Activated T-helper 17 cell treated with anti-CD3 and anti-CD28 coated beads, Interleukin-2, amount 50 U/mL, for 72 hours (primary cell): ENCODE measurements around the gene CCNI. TPM values are rescaled to one million over a fixed set of nuclear protein-coding genes. Genes with fewer than 3 reads are reported as not detected.
"Not testable (repeated sequence)": the region's sequence is repeated elsewhere in the genome, so short reads cannot be mapped to it uniquely, and the experiment has no call there.

ENCODE experiments used
- ATAC-seq: fragments of 150-1000 bp; cut with Tn5 transposase; replicated peaks from 2 replicates; pipeline ENCODE4 v1.10.0; 2021; ENCODE audit warnings: mild to moderate bottlenecking, moderate library complexity
- H3K27ac Mint-ChIP-seq: one replicate; pipeline ENCODE4 v1.8.0; 2022; ENCODE audit warnings: mixed read lengths
- H3K27me3 Mint-ChIP-seq: one replicate; pipeline ENCODE4 v1.8.0; 2022; ENCODE audit warnings: mixed read lengths
- H3K36me3 Mint-ChIP-seq: one replicate; pipeline ENCODE4 v1.8.0; 2022; ENCODE audit warnings: low read depth, mild to moderate bottlenecking, mixed read lengths
- H3K4me1 Mint-ChIP-seq: one replicate; pipeline ENCODE4 v1.8.0; 2022; ENCODE audit warnings: mixed read lengths
- H3K4me3 Mint-ChIP-seq: one replicate; pipeline ENCODE4 v1.8.0; 2022; ENCODE audit warnings: mild to moderate bottlenecking, mixed read lengths
- H3K9me3 Mint-ChIP-seq: one replicate; pipeline ENCODE4 v1.8.0; 2022; ENCODE audit warnings: mixed read lengths
- total RNA-seq, 2 donors: library from RNA; stranded (reverse); gene quantifications; one replicate each; pipeline ENCODE4 v1.2.3, GENCODE V29; 2022

Gene CCNI
- total RNA-seq, 2 donors from 2014 or later = 182 to 306 TPM

DNA sequence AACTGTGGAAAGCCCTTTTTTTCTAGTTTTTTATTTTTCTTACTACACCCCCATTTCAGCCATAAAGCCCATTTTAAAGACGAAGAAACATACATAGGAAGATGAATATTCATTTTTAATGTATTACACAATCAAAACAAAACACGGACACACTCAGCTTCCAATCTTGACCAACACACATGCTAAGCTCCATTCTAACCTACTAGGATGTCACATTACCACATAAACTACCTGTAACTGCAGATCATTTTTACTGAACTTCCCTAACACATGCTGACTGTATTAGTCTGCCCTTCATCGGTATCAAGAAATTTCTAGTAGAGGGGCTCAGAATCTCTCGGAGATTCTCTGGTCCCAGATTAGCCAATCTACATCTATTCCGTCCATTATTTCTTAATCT, 1.8 kb downstream of the CCNI start:
- Mint-ChIP-seq H3K27ac (no peak overlapping the region), H3K4me3 (no peak overlapping the region), H3K36me3 (peaks cover 35% of the 10 kb centered on the region), H3K27me3 (no peaks in the 10 kb centered on the region), H3K4me1 (peaks cover 37% of the 10 kb centered on the region), H3K9me3 (no peaks in the 10 kb centered on the region)
- no peak for ATAC-seq

DNA sequence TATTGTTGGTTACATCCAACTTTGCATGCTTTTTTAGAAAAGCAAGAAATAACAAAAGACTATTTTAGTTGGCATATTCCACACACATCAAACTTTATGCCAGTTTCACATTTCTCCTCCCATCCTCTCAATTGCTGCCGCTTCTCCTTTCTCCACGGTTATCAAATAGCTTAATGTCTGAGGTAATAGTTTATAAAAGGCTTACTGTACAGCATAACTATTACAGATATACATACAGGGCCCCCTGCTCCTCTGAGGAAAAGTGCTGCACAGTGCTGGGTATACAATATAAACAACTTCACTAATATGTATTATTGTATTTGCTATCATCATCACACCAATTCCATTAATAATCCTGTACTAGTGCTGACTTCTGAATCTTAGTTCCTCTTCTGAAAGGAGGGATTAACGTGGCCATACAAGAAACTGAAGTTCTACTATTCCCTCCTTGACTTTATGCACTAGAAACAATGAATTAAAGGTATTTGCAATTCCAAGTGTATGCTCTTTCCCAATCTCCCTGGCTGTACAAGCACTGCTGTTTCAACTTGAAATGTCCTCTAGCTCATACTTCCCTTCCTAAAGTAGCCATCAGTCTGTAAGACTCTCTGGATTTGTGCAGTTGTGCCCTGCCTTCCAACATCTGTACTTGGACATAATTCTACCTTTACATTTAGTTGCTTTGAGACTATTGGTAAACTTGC, 2.5 kb downstream of the CCNI start:
- Mint-ChIP-seq H3K4me1 (peaks cover 37% of the 10 kb centered on the region), H3K9me3 (no peaks in the 10 kb centered on the region), H3K4me3 (no peak overlapping the region), H3K27me3 (no peaks in the 10 kb centered on the region), H3K36me3 (peaks cover 42% of the 10 kb centered on the region), H3K27ac (no peak overlapping the region)
- ATAC-seq = no peak

DNA sequence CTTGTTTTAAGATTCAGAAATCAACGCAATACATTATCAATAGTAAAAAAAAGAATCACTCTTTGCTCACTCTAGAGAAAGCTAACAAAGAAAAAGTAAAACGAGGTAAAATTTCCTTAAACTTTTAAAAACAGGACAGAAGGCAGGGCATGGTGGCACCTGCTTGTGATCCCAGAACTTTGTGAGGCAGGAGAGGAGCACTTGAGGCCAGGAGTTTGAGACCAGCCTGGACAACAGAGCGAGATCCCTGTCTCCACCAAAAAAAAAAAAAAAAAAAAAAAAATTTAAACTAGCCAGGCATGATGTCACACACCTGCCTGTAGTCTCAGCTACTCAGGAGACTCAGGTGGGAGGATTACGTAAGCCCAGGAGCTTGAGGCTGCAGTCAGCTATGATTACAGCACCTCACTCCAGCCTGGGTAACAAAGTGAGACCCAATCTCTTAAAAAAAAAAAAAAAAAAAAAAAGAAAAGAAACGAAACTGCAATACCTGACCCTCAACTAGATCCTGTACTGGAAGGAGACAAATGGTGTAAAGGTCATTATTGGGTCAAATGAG, 3.5 kb downstream of the CCNI start:
- Mint-ChIP-seq H3K27ac (no peak overlapping the region), H3K4me1 (peaks cover 28% of the 10 kb centered on the region), H3K27me3 (no peaks in the 10 kb centered on the region), H3K36me3 (peaks cover 52% of the 10 kb centered on the region), H3K4me3 (no peak overlapping the region), H3K9me3 (no peaks in the 10 kb centered on the region)
- ATAC-seq = no peak

DNA sequence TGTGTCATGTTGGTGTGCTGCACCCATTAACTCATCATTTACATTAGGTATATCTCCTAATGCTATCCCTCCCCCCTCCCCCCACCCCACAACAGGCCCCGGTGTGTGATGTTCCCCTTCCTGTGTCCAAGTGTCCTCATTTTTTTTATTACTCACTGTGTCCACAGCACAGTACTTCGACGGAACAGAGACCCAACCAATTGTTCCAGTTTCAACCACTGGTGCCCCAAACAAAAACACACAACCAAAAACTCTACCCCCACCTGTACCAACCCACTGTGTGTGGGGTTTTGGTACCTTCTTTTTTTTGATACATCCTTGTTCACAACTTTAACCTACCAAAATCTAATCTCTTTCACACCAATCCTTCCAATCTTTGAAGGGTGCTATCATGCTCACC, 6.3 kb downstream of the CCNI start:
- not testable (repeated sequence) for H3K27me3 Mint-ChIP-seq, H3K4me3 Mint-ChIP-seq, H3K9me3 Mint-ChIP-seq
- Mint-ChIP-seq H3K4me1 (peaks cover 17% of the 10 kb centered on the region), H3K36me3 (peaks cover 80% of the 10 kb centered on the region), H3K27ac (peak overlapping the region; percentile 53)
- ATAC-seq = peak; percentile 59

DNA sequence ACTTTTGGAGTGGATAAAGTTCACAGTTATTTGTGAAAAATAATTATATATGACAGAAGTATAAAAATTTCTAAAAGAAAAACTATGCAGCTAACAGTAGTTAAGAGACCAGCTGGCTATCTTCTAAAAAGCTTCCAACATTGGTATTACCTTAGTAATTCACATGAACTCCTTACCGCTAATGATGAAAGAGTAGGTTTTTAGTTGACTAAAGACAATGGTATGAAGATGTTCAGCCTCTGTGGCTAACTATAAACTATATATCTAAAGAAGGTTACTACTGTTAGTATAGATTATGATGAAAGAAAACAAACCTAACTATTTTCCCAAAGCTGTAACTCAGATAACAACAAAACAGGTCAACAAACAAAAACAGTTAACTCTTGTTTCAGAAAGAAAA, 10.4 kb downstream of the CCNI start:
- Mint-ChIP-seq H3K4me3 (no peak overlapping the region), H3K36me3 (peaks cover 99% of the 10 kb centered on the region), H3K27ac (no peak overlapping the region), H3K4me1 (peaks cover 12% of the 10 kb centered on the region), H3K9me3 (no peaks in the 10 kb centered on the region), H3K27me3 (no peaks in the 10 kb centered on the region)
- no peak for ATAC-seq

DNA sequence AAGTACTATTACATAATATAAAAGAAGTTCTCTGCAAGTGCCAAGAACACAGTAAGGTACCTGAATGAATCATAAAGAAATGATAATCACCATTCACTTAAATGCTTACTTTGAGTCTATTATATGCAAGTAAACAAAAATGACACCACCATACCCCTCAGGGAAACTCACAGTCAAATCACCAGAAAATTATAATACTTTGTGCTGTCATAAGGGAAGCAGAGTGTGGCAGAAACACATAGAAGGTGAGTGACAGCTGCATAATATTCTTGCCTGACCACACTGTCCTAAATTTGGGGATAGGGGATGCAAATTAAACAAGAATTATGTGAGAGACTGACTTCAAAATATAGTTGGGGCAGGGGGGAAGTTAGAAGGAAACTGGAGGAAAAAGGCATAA, 12.9 kb downstream of the CCNI start:
- ATAC-seq = peak; percentile 77
- no peak overlapping the region for H3K4me3 Mint-ChIP-seq
- H3K36me3 Mint-ChIP-seq = peaks cover 100% of the 10 kb centered on the region
- peaks cover 5% of the 10 kb centered on the region for H3K4me1 Mint-ChIP-seq
- H3K9me3 Mint-ChIP-seq = no peaks in the 10 kb centered on the region
- H3K27ac Mint-ChIP-seq = peak overlapping the region; percentile 55
- no peaks in the 10 kb centered on the region for H3K27me3 Mint-ChIP-seq

DNA sequence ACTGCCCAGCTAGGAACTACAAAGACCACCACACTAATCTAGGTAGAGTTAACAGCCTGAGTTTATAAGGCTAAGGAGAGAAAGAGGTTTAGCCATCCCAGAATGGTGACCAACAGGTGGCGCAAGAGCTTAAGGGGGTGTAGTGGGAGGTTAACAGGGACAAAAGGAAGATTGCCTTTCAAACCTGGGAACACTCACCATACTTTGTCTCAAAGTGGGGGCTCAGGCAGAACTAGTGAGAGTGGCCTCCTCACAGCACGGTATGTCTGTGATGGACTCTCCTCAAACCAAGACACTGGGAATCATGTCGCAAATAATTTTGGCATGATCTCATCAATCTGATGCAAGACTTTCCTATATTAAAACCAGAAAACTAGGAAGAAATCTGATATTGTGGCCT, 23.4 kb downstream of the CCNI start:
- peak; percentile 50 for ATAC-seq
- H3K4me1 Mint-ChIP-seq = no peaks in the 10 kb centered on the region
- peaks cover 100% of the 10 kb centered on the region for H3K36me3 Mint-ChIP-seq
- no peak overlapping the region for H3K27ac Mint-ChIP-seq
- H3K4me3 Mint-ChIP-seq = no peak overlapping the region
- H3K27me3 Mint-ChIP-seq = no peaks in the 10 kb centered on the region
- no peaks in the 10 kb centered on the region for H3K9me3 Mint-ChIP-seq

DNA sequence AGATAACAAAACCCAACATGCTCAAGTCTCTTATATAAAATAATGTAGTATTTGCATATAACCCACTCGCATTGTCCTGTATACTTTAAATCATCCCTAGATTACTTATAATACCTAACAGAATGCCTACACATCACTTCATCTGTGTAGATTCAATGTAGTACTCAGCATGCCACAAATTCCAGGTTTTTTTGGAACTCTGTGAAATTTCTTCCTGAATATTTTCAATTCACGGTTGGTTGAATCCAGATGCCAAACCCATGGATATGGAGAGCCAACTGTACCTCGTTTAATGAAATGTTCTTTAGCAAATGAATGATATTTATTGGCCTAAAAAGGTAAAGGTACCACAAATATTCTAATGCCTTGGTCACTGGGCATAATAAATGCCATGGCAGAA, 24.8 kb downstream of the CCNI start:
- Mint-ChIP-seq H3K4me1 (no peaks in the 10 kb centered on the region), H3K36me3 (peaks cover 100% of the 10 kb centered on the region)
- ATAC-seq = no peak

DNA sequence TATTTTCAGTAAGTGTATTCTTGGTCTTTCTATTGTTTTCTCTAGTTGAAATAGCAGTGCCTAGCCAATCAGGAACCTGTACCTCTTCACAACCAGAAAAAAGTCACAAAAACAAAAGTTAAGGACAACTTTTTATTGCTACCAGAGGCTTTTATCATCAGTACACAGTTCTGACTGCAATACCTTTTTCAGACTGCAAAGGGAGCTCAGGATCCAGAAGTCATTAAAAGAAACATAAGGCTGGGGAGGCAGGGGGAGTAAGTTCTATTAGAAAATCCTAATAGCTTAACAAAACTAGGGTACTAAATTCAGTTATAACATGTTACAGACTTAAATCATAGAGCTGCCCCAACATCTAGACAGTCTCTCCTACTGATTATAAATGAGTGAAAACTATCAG, 28.8 kb downstream of the CCNI start:
- ATAC-seq = no peak
- H3K27me3 Mint-ChIP-seq = no peaks in the 10 kb centered on the region
- H3K36me3 Mint-ChIP-seq = peaks cover 72% of the 10 kb centered on the region
- no peaks in the 10 kb centered on the region for H3K4me1 Mint-ChIP-seq
- H3K9me3 Mint-ChIP-seq = no peaks in the 10 kb centered on the region
- H3K27ac Mint-ChIP-seq = no peak overlapping the region
- H3K4me3 Mint-ChIP-seq = no peak overlapping the region

More for the DNA sequence above, 24.8 kb downstream of the CCNI start:
- H3K9me3 Mint-ChIP-seq = no peaks in the 10 kb centered on the region
- no peaks in the 10 kb centered on the region for H3K27me3 Mint-ChIP-seq
- peak overlapping the region; percentile 23 for H3K27ac Mint-ChIP-seq
- no peak overlapping the region for H3K4me3 Mint-ChIP-seq

DNA sequence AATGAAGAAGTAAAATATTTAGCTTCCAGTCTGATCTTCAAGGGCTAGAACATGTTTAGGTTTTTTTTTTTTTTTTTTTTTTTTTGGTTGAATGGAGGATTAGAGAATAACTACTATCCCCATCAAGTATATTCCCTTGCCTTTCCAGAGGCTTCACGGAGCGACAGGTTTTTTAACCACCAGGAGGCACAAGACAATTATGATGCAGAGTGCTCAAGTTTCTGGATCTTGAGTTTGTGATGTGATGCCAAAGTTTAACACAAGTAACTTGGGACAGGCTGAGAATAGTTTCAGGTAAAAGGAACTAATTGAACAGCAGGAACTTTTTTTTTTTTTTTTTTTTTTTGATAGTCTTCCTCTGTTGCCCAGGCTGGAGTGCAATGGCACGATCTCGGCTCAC, 30.3 kb downstream of the CCNI start:
- no peak for ATAC-seq
- no peak overlapping the region for H3K4me3 Mint-ChIP-seq
- no peaks in the 10 kb centered on the region for H3K4me1 Mint-ChIP-seq
- no peak overlapping the region for H3K27ac Mint-ChIP-seq
- H3K36me3 Mint-ChIP-seq = peaks cover 56% of the 10 kb centered on the region
- H3K27me3 Mint-ChIP-seq = no peaks in the 10 kb centered on the region
- no peaks in the 10 kb centered on the region for H3K9me3 Mint-ChIP-seq

DNA sequence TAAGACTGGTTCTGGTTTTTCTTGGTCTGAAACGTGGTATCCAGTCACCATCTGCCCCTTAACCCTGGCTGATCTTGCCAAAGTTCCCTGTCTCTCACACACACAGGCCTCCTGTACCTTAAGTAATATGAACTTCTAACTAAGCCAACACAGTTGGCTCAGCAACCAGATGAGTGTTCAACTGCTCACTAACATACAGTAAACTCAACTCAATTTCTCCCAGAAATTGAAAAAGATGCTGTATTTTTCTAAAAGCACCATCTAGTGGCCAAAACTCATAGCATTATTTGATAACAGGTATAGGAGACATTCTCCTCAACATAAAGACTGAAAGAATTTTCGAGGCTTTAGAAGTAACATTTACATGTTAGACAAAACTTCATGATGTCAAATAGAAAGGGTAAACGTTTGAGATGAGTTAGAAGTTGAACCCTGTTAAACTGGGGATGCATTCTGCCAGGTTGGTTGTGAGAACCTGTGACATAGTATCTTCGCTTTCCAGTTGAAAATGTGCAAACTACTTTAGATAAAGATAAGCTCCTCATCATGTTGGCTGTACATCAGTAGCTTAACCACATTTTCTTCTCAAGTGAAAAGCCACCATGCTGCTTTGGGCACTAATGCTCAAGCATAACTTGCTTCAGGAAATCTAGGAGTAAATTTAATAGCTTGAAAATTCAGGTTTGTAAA, 31.2 kb downstream of the CCNI start:
- peak; percentile 53 for ATAC-seq
- no peak overlapping the region for H3K27ac Mint-ChIP-seq

DNA sequence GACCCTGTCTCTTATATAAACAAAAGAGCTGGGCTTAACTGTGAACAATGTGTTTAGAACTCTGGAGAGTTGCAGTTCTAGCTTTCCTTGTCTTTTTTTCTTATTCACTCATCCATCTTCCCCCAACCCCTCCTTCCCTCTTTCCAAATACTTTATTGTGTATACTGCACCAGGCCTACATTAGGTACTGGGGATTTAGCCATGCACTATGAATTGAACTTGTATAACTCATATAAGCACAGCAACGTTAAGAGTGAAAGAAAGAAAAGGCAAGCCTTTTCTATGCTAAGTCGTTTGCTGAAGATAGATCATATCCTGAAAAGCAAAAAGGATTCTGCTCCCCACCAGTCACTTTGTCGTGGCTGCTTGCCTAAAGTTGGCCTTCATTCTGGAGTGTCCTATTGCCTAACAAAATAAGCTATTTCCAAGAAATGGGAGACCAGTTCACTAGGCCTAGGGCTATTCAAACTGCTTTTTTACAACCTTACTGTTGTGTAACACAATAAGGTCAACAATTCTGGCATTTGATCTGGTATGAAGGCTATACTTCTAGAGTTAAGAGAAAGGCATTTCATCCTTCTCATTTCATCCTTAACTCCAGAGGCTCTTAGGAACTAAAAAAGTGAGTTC, 32.2 kb downstream of the CCNI start:
- no peaks in the 10 kb centered on the region for H3K4me1 Mint-ChIP-seq

More for the DNA sequence above, 31.2 kb downstream of the CCNI start:
- no peaks in the 10 kb centered on the region for H3K4me1 Mint-ChIP-seq
- peaks cover 54% of the 10 kb centered on the region for H3K36me3 Mint-ChIP-seq
- no peaks in the 10 kb centered on the region for H3K9me3 Mint-ChIP-seq
- H3K27me3 Mint-ChIP-seq = no peaks in the 10 kb centered on the region
- H3K4me3 Mint-ChIP-seq = no peak overlapping the region

DNA sequence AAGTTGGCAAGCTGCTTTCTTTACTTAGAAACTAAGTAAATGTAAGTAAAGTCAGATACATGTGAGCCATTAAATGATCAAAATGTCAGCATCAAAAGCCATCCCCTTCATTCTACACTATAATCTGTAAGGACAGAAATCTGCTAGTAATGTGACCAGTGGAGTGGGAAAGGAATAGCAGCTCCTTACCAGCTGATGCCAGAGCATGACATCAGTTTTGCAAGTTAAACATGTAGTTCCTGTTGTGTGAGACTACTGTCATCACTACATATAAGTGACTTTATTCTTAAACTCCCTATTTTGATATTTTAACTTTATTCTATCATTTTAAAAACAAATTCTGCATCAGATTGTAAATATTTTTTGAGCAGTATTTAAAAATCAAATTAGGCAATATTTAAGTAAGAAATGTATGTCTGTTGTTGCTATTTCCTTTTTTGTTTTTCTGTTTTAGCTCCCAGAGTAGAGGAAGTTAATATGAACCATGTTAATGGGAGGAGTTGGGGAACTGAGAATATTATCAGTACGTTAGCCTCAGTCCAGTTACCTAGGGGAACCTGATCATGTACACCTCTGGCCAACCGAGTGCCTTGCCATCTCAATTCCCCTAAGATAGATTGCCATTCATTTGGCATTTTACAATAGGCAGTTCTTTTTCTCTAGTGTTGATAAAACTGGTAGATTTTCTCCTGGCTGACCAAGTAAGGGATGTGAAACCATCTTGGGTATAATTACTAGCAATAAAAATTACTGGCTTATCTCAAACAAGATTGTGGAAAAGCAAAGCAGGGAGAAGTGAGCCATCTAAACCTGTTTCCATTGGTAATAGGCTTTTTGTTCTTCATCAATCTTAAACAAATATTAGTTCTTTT, 34.7 kb downstream of the CCNI start:
- H3K36me3 Mint-ChIP-seq = peaks cover 48% of the 10 kb centered on the region
- no peak for ATAC-seq
- H3K9me3 Mint-ChIP-seq = no peaks in the 10 kb centered on the region
- no peak overlapping the region for H3K27ac Mint-ChIP-seq
- no peaks in the 10 kb centered on the region for H3K4me1 Mint-ChIP-seq
- no peaks in the 10 kb centered on the region for H3K27me3 Mint-ChIP-seq
- H3K4me3 Mint-ChIP-seq = no peak overlapping the region

More for the DNA sequence above, 32.2 kb downstream of the CCNI start:
- peaks cover 54% of the 10 kb centered on the region for H3K36me3 Mint-ChIP-seq
- H3K4me3 Mint-ChIP-seq = no peak overlapping the region
- ATAC-seq = no peak
- no peaks in the 10 kb centered on the region for H3K9me3 Mint-ChIP-seq
- H3K27me3 Mint-ChIP-seq = no peaks in the 10 kb centered on the region
- no peak overlapping the region for H3K27ac Mint-ChIP-seq

DNA sequence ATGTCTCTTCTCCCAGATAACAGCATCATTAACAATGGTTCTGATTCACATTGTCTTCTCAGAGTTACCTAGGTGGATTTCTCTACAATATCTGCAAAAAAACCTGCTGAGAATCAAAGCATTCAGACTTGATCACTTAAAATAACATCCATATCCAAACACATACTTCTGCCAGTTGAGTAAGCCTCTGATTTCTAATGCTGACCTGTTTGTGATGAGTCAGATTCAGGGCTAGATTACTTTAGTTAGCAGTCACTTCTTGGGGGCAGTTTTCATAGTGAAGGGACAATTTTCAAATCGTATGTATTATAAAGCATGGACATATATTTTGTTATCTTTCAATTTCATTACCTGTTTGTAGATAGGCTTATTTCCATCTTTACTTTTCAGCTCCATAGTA, 35.5 kb downstream of the CCNI start:
- no peak for ATAC-seq

More for the DNA sequence above, 35.5 kb downstream of the CCNI start:
- Mint-ChIP-seq H3K9me3 (no peaks in the 10 kb centered on the region), H3K27me3 (no peaks in the 10 kb centered on the region), H3K36me3 (peaks cover 47% of the 10 kb centered on the region), H3K27ac (no peak overlapping the region), H3K4me1 (peaks cover 4% of the 10 kb centered on the region), H3K4me3 (no peak overlapping the region)
